ENCODE results near the gene CBLB.

- TF ChIP-seq EZH2 (IDR thresholded peaks at IDR 0.05; ENCODE audit: borderline replicate concordance, low read depth, low read length, severe bottlenecking) (no peak), CTCF (IDR thresholded peaks at IDR 0.05; ENCODE audit: borderline replicate concordance, extremely low read depth, low read length, poor library complexity, severe bottlenecking) (no peak)
Measured at GRCh38 chr3:105649480-105649879, 219.3 kb downstream of the CBLB start.
